MCF 10A (cell line): ENCODE measurements around the gene FRAS1. TPM values are rescaled to one million over a fixed set of nuclear protein-coding genes. Genes with fewer than 3 reads are reported as not detected.

Source experiments
- BruUV-seq: library from RNA; stranded (reverse); fragments of 400-500 nt; replicated peaks from 2 replicates; lab custom pipeline; 2021; lab: Mats Ljungman, UMichigan
- CTCF ChIA-PET: fragments of 300-600 bp; sonication (Branson Sonifier 250); formaldehyde crosslinking; extraction: SDS; loops from one replicate; lab custom pipeline; 2021; ENCODE audit warnings: antibody characterized with exemption, inconsistent platforms; lab: Yijun Ruan, JAX
- POLR2A ChIA-PET: fragments of 300-600, 350-650 bp; sonication (Branson Sonifier 250); formaldehyde crosslinking; extraction: SDS; loops from one replicate; lab custom pipeline; 2020; ENCODE audit warnings: antibody characterized with exemption, inconsistent platforms; lab: Yijun Ruan, JAX
- DNase-seq: peaks from one replicate; pipeline ENCODE4 v3.0.0-alpha.2; 2018; ENCODE audit not compliant: unreplicated experiment
- H3K27ac Mint-ChIP-seq: one replicate; pipeline ENCODE4 v1.8.0; 2022; ENCODE audit warnings: mild to moderate bottlenecking, low read depth, mixed read lengths; ENCODE audit not compliant: unreplicated experiment
- H3K27me3 Mint-ChIP-seq: one replicate; pipeline ENCODE4 v1.8.0; 2022; ENCODE audit warnings: mixed read lengths; ENCODE audit not compliant: insufficient read depth, unreplicated experiment
- H3K36me3 Mint-ChIP-seq: one replicate; pipeline ENCODE4 v1.8.0; 2022; ENCODE audit warnings: mild to moderate bottlenecking, moderate library complexity, mixed read lengths; ENCODE audit not compliant: insufficient read depth, unreplicated experiment
- H3K4me1 Mint-ChIP-seq: one replicate; pipeline ENCODE4 v1.8.0; 2022; ENCODE audit warnings: mixed read lengths; ENCODE audit not compliant: insufficient read depth, unreplicated experiment
- H3K4me3 Mint-ChIP-seq: one replicate; pipeline ENCODE4 v1.8.0; 2022; ENCODE audit warnings: mild to moderate bottlenecking, moderate library complexity, mixed read lengths; ENCODE audit not compliant: unreplicated experiment
- H3K9me3 Mint-ChIP-seq: one replicate; pipeline ENCODE4 v1.8.0; 2022; ENCODE audit warnings: mixed read lengths; ENCODE audit not compliant: unreplicated experiment
- CTCF ChIP-seq: fragments of 200-600 bp; IDR thresholded peaks from one replicate; pipeline ENCODE4 v1.8.0; 2022; ENCODE audit warnings: antibody characterized with exemption, mild to moderate bottlenecking; ENCODE audit not compliant: unreplicated experiment
- intact Hi-C: fragments of 100-400 bp; cut with micrococcal nuclease; formaldehyde crosslinking; loops from 2 replicates; pipeline ENCODE4 v1.14.1; 2022
- total RNA-seq: library from RNA; stranded (reverse); gene quantifications from 2 replicates; pipeline ENCODE4 v1.2.3, GENCODE V29; 2022

The FRAS1 gene
- total RNA-seq, 1 experiment from 2014 or later: 2.0 TPM

- Mint-ChIP-seq H3K4me1 (peaks cover 5% of the 10 kb centered on the region), H3K36me3 (no peaks in the 10 kb centered on the region), H3K4me3 (no peak overlapping the region), H3K27me3 (no peaks in the 10 kb centered on the region), H3K9me3 (no peaks in the 10 kb centered on the region), H3K27ac (no peak overlapping the region)
- intact Hi-C loops: no loop called here
- ChIA-PET CTCF (no interaction called here), POLR2A (no interaction called here)
- no peak for DNase-seq
- BruUV-seq: no TSS peak
- no peak for TF ChIP-seq CTCF
These were observed 127.5 kb downstream of the FRAS1 start for GRCh38 chr4:78184584-78184983.

GRCh38 chr4:78185117-78185516, 128.0 kb downstream of the FRAS1 start:
- no peak for DNase-seq
- Mint-ChIP-seq H3K4me3 (no peak overlapping the region), H3K9me3 (no peaks in the 10 kb centered on the region), H3K4me1 (peaks cover 5% of the 10 kb centered on the region), H3K36me3 (no peaks in the 10 kb centered on the region), H3K27ac (no peak overlapping the region), H3K27me3 (no peaks in the 10 kb centered on the region)
- no peak for TF ChIP-seq CTCF
- intact Hi-C loops: no loop called here
- ChIA-PET POLR2A (no interaction called here), CTCF (interaction anchor here (0.6 kb wide), 1 partner anchor 13 kb away, joined by 3 read pairs; no protein-coding TSS in a partner anchor)
- no TSS peak for BruUV-seq

GRCh38 chr4:78186597-78187543, 129.7 kb downstream of the FRAS1 start:
- intact Hi-C loops: no loop called here
- H3K36me3 Mint-ChIP-seq: no peaks in the 10 kb centered on the region
- DNase-seq: no peak
- BruUV-seq: no TSS peak
- no peak overlapping the region for H3K4me3 Mint-ChIP-seq
- H3K27ac Mint-ChIP-seq: no peak overlapping the region
- ChIA-PET POLR2A (interaction anchor here (0.6 to 1.0 kb wide), 2 partner anchors 10 to 108 kb away, joined by 3 to 4 read pairs; no protein-coding TSS in a partner anchor), CTCF (interaction anchor here (0.6 kb wide), 1 partner anchor 947 kb away, joined by 3 read pairs; no protein-coding TSS in a partner anchor)
- no peaks in the 10 kb centered on the region for H3K27me3 Mint-ChIP-seq
- TF ChIP-seq CTCF: no peak
- H3K4me1 Mint-ChIP-seq: peaks cover 5% of the 10 kb centered on the region
- no peaks in the 10 kb centered on the region for H3K9me3 Mint-ChIP-seq

GRCh38 chr4:78190068-78190467, 132.9 kb downstream of the FRAS1 start:
- no peaks in the 10 kb centered on the region for H3K9me3 Mint-ChIP-seq
- peaks cover 5% of the 10 kb centered on the region for H3K4me1 Mint-ChIP-seq
- POLR2A ChIA-PET: no interaction called here
- H3K27me3 Mint-ChIP-seq: no peaks in the 10 kb centered on the region
- H3K27ac Mint-ChIP-seq: no peak overlapping the region
- CTCF ChIA-PET: interaction anchor here (0.5 kb wide), 1 partner anchor 423 kb away, joined by 3 read pairs; no protein-coding TSS in a partner anchor
- no peak for DNase-seq
- no peak for TF ChIP-seq CTCF
- H3K36me3 Mint-ChIP-seq: no peaks in the 10 kb centered on the region
- no TSS peak for BruUV-seq
- H3K4me3 Mint-ChIP-seq: no peak overlapping the region
- intact Hi-C loops: no loop called here
